IgD-negative memory B cell (primary cell): ENCODE measurements around the gene GABRR3. TPM values are rescaled to one million over a fixed set of nuclear protein-coding genes. Genes with fewer than 3 reads are reported as not detected.

Experiments
- H3K27ac Mint-ChIP-seq, 3 donors: one replicate each; pipeline ENCODE4 v1.8.0; 2020 to 2022; ENCODE audit warnings: mild to moderate bottlenecking in 3 of 3, mixed read lengths in 3 of 3, moderate library complexity in 1 of 3
- H3K27me3 Mint-ChIP-seq: one replicate; pipeline ENCODE4 v1.8.0; 2021; ENCODE audit warnings: mixed read lengths
- H3K36me3 Mint-ChIP-seq: one replicate; pipeline ENCODE4 v1.8.0; 2020; ENCODE audit warnings: mild to moderate bottlenecking, mixed read lengths
- H3K4me1 Mint-ChIP-seq, 3 donors: one replicate each; pipeline ENCODE4 v1.8.0; 2020 to 2022; ENCODE audit warnings: mixed read lengths in 3 of 3, mild to moderate bottlenecking in 1 of 3
- H3K4me3 Mint-ChIP-seq, 4 donors: one replicate each; pipeline ENCODE4 v1.8.0; 2020 to 2022; ENCODE audit warnings: mild to moderate bottlenecking in 4 of 4, mixed read lengths in 4 of 4, moderate library complexity in 3 of 4
- H3K9me3 Mint-ChIP-seq, 3 donors: one replicate each; pipeline ENCODE4 v1.8.0; 2020 to 2021; ENCODE audit warnings: mixed read lengths in 3 of 3, mild to moderate bottlenecking in 1 of 3
- polyA plus RNA-seq: library from polyadenylated mRNA; unstranded; fragments of 300-500 nt; fragmentation: Illumina TruSeq; gene quantifications from one replicate; pipeline ENCODE4 v1.2.3, GENCODE V29; 2021

GABRR3 gene
- polyA plus RNA-seq, 1 donor from 2014 or later, result not detected

- H3K9me3 Mint-ChIP-seq, result no peaks in the 10 kb centered on the region
- H3K4me3 Mint-ChIP-seq, result no peak overlapping the region
- H3K36me3 Mint-ChIP-seq, result peaks cover 2% of the 10 kb centered on the region
- no peak overlapping the region for H3K27ac Mint-ChIP-seq
- peaks cover 9% of the 10 kb centered on the region for H3K27me3 Mint-ChIP-seq
- no peaks in the 10 kb centered on the region for H3K4me1 Mint-ChIP-seq
These were observed 24.8 kb downstream of the GABRR3 start for GRCh38 chr3:98010194-98010882.

GRCh38 chr3:98008855-98009254 lies 26.3 kb downstream of the GABRR3 start:
- Mint-ChIP-seq H3K36me3 (peaks cover 2% of the 10 kb centered on the region), H3K27me3 (peaks cover 8% of the 10 kb centered on the region), H3K4me1 (peaks cover 0 to under 1% (median 0%) of the 10 kb centered on the region in 3 donors), H3K9me3 (no peaks in the 10 kb centered on the region), H3K27ac (no peak overlapping the region), H3K4me3 (no peak overlapping the region)

GRCh38 chr3:98005438-98005837 lies 29.7 kb downstream of the GABRR3 start:
- Mint-ChIP-seq H3K4me3 (no peak overlapping the region), H3K27ac (no peak overlapping the region), H3K27me3 (peaks cover 4% of the 10 kb centered on the region), H3K4me1 (peaks cover 3 to 6% (median 5%) of the 10 kb centered on the region in 3 donors), H3K9me3 (no peaks in the 10 kb centered on the region), H3K36me3 (peaks cover 2% of the 10 kb centered on the region)

- Mint-ChIP-seq H3K4me1 (peaks cover 3 to 6% (median 5%) of the 10 kb centered on the region in 3 donors), H3K4me3 (no peak overlapping the region), H3K36me3 (peaks cover 2% of the 10 kb centered on the region), H3K27me3 (peaks cover 4% of the 10 kb centered on the region), H3K9me3 (no peaks in the 10 kb centered on the region), H3K27ac (no peak overlapping the region)
These were observed 30.4 kb downstream of the GABRR3 start for GRCh38 chr3:98004721-98005120.

GRCh38 chr3:98003306-98003969 lies 31.7 kb downstream of the GABRR3 start:
- peaks cover 6% of the 10 kb centered on the region for H3K27me3 Mint-ChIP-seq
- peaks cover 3 to 6% (median 5%) of the 10 kb centered on the region in 3 donors for H3K4me1 Mint-ChIP-seq
- H3K4me3 Mint-ChIP-seq, result peak overlapping the region in 1 of 4 donors; percentile 2
- peaks cover 2% of the 10 kb centered on the region for H3K36me3 Mint-ChIP-seq
- H3K27ac Mint-ChIP-seq, result peak overlapping the region in 1 of 3 donors; percentile 76
- H3K9me3 Mint-ChIP-seq, result no peaks in the 10 kb centered on the region

- Mint-ChIP-seq H3K9me3 (no peaks in the 10 kb centered on the region), H3K36me3 (peaks cover 2% of the 10 kb centered on the region), H3K27me3 (peaks cover 6% of the 10 kb centered on the region), H3K27ac (no peak overlapping the region), H3K4me1 (peaks cover 3 to 6% (median 5%) of the 10 kb centered on the region in 3 donors), H3K4me3 (no peak overlapping the region)
These were observed 32.4 kb downstream of the GABRR3 start for GRCh38 chr3:98002717-98003116.

GRCh38 chr3:97999994-98000393 lies 35.1 kb downstream of the GABRR3 start:
- Mint-ChIP-seq H3K9me3 (peaks cover 0 to 3% (median 0%) of the 10 kb centered on the region in 3 donors), H3K4me3 (no peak overlapping the region), H3K36me3 (no peaks in the 10 kb centered on the region), H3K4me1 (peaks cover 3 to 6% (median 5%) of the 10 kb centered on the region in 3 donors), H3K27ac (no peak overlapping the region), H3K27me3 (peaks cover 1% of the 10 kb centered on the region)

GRCh38 chr3:97999103-97999502 lies 36.0 kb downstream of the GABRR3 start:
- no peak overlapping the region for H3K27ac Mint-ChIP-seq
- no peak overlapping the region for H3K4me3 Mint-ChIP-seq
- peaks cover 1% of the 10 kb centered on the region for H3K27me3 Mint-ChIP-seq
- H3K9me3 Mint-ChIP-seq, result peaks cover 0 to 3% (median 0%) of the 10 kb centered on the region in 3 donors
- no peaks in the 10 kb centered on the region for H3K36me3 Mint-ChIP-seq
- H3K4me1 Mint-ChIP-seq, result peaks cover 3 to 6% (median 5%) of the 10 kb centered on the region in 3 donors

GRCh38 chr3:97996988-97997387 lies 38.1 kb downstream of the GABRR3 start:
- Mint-ChIP-seq H3K9me3 (peaks cover 0 to 3% (median 0%) of the 10 kb centered on the region in 3 donors), H3K4me3 (no peak overlapping the region), H3K36me3 (no peaks in the 10 kb centered on the region), H3K27me3 (peaks cover 4% of the 10 kb centered on the region), H3K27ac (no peak overlapping the region), H3K4me1 (no peaks in the 10 kb centered on the region)

GRCh38 chr3:97994328-97994945 lies 40.7 kb downstream of the GABRR3 start:
- Mint-ChIP-seq H3K9me3 (peaks cover 0 to 3% (median 0%) of the 10 kb centered on the region in 3 donors), H3K27me3 (peaks cover 4% of the 10 kb centered on the region), H3K4me1 (peaks cover 0 to 4% (median 0%) of the 10 kb centered on the region in 3 donors), H3K36me3 (no peaks in the 10 kb centered on the region), H3K4me3 (no peak overlapping the region), H3K27ac (no peak overlapping the region)

GRCh38 chr3:97993526-97993925 lies 41.6 kb downstream of the GABRR3 start:
- H3K4me3 Mint-ChIP-seq, result no peak overlapping the region
- H3K9me3 Mint-ChIP-seq, result peaks cover 0 to 3% (median 0%) of the 10 kb centered on the region in 3 donors
- peaks cover 0 to 4% (median 0%) of the 10 kb centered on the region in 3 donors for H3K4me1 Mint-ChIP-seq
- H3K27me3 Mint-ChIP-seq, result peaks cover 3% of the 10 kb centered on the region
- H3K27ac Mint-ChIP-seq, result no peak overlapping the region
- H3K36me3 Mint-ChIP-seq, result no peaks in the 10 kb centered on the region

GRCh38 chr3:97992547-97993173 lies 42.5 kb downstream of the GABRR3 start:
- Mint-ChIP-seq H3K36me3 (no peaks in the 10 kb centered on the region), H3K4me1 (peaks cover 0 to 4% (median 0%) of the 10 kb centered on the region in 3 donors), H3K4me3 (no peak overlapping the region), H3K27me3 (peaks cover 3% of the 10 kb centered on the region), H3K9me3 (peaks cover 0 to 3% (median 0%) of the 10 kb centered on the region in 3 donors), H3K27ac (no peak overlapping the region)

GRCh38 chr3:97991293-97991682 lies 43.8 kb downstream of the GABRR3 start:
- peaks cover 3% of the 10 kb centered on the region for H3K27me3 Mint-ChIP-seq
- no peak overlapping the region for H3K27ac Mint-ChIP-seq
- H3K9me3 Mint-ChIP-seq, result no peaks in the 10 kb centered on the region
- peaks cover 0 to 4% (median 0%) of the 10 kb centered on the region in 3 donors for H3K4me1 Mint-ChIP-seq
- H3K36me3 Mint-ChIP-seq, result no peaks in the 10 kb centered on the region
- H3K4me3 Mint-ChIP-seq, result peak overlapping the region in 1 of 4 donors; percentile 71

GRCh38 chr3:97990624-97991292 lies 44.4 kb downstream of the GABRR3 start:
- Mint-ChIP-seq H3K27ac (no peak overlapping the region), H3K27me3 (peaks cover 3% of the 10 kb centered on the region), H3K4me3 (peak overlapping the region in 1 of 4 donors; percentile 71), H3K36me3 (no peaks in the 10 kb centered on the region), H3K9me3 (no peaks in the 10 kb centered on the region), H3K4me1 (peaks cover 0 to 4% (median 0%) of the 10 kb centered on the region in 3 donors)
